Calu3 (cell line): ENCODE measurements around the gene ADH1C. TPM values are rescaled to one million over a fixed set of nuclear protein-coding genes. Genes with fewer than 3 reads are reported as not detected.
"Not testable (repeated sequence)": the region's sequence is repeated elsewhere in the genome, so short reads cannot be mapped to it uniquely, and the experiment has no call there.

ENCODE experiments used
- BruUV-seq: library from RNA; stranded (reverse); fragments of 400-500 nt; replicated peaks from 2 replicates; lab custom pipeline; 2021; lab: Mats Ljungman, UMichigan
- CTCF ChIA-PET: fragments of 300-600 bp; sonication (Branson Sonifier 250); formaldehyde crosslinking; loops from one replicate; lab custom pipeline; 2022; ENCODE audit warnings: antibody characterized with exemption; lab: Charles Lee
- DNase-seq: peaks from one replicate; pipeline ENCODE4 v3.0.0; 2022
- H3K27ac Mint-ChIP-seq: one replicate; pipeline ENCODE4 v1.8.0; 2022; ENCODE audit warnings: mixed read lengths; ENCODE audit not compliant: unreplicated experiment
- H3K27me3 Mint-ChIP-seq: one replicate; pipeline ENCODE4 v1.8.0; 2022; ENCODE audit warnings: mixed read lengths; ENCODE audit not compliant: unreplicated experiment
- H3K36me3 Mint-ChIP-seq: one replicate; pipeline ENCODE4 v1.8.0; 2022; ENCODE audit warnings: mild to moderate bottlenecking, moderate library complexity, mixed read lengths; ENCODE audit not compliant: insufficient read depth, unreplicated experiment
- H3K4me1 Mint-ChIP-seq: one replicate; pipeline ENCODE4 v1.8.0; 2022; ENCODE audit warnings: mild to moderate bottlenecking, low read depth, mixed read lengths; ENCODE audit not compliant: unreplicated experiment
- H3K4me3 Mint-ChIP-seq: one replicate; pipeline ENCODE4 v1.8.0; 2022; ENCODE audit warnings: mild to moderate bottlenecking, low read depth, moderate library complexity, mixed read lengths; ENCODE audit not compliant: unreplicated experiment
- H3K9me3 Mint-ChIP-seq: one replicate; pipeline ENCODE4 v1.8.0; 2022; ENCODE audit warnings: low read depth, mixed read lengths; ENCODE audit not compliant: unreplicated experiment
- intact Hi-C: fragments of 100-400 bp; cut with micrococcal nuclease; formaldehyde crosslinking; loops from one replicate; pipeline ENCODE4 v1.10.0; 2022; ENCODE audit not compliant: unreplicated experiment
- total RNA-seq: library from RNA; stranded (reverse); gene quantifications from 2 replicates; pipeline ENCODE4 v1.2.3, GENCODE V29; 2022
- TF ChIP-seq, protein P1 (sequence below): fragments of 200-600 bp; IDR thresholded peaks from one replicate; pipeline ENCODE4 v1.8.0; 2022; ENCODE audit warnings: antibody characterized with exemption; ENCODE audit not compliant: unreplicated experiment

The ADH1C gene
- total RNA-seq, 1 experiment from 2014 or later, result 5.8 TPM

DNA sequence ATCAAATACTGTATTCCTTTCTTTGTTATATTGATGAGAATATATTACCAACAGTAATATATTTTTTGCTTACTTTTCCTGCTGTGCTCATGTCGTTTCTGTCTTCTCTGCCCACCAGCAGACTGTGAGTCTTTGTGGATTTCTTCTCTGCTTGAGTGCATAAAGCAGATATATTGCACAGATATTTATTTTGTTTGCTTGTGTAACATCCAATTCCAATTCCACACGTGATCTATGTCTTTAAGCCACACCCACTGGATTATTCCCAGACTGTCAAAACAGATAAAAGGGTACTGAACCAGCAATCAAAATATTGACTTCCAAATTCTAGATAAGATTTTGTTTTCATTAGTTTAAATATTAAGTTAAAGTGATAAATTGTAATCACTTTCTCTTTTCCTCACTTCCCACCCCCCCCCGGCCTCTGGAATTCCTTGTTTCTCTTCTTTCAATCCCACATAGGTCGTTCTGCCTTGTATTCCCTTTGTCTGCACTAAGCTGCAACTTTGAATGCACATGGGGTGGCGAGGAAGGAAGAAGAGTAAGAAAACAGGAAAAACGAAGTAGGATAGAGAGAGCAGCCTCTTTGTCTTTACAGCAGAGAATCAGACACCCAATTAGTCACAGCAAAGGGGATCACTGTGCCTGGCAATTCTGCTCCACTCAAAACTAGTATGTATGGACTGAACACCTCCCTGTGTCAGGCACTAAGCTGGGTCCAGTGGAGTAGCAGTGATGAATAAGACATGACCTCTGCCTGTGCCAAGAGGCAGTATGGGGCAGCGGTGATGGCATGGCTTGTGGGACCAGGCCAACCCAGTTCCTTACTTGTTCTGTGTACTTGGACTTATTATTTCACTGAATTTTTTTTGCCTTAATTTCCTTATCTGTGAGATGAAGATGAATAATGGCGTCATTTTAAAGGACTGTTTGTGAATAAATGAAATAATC is 31.0 kb downstream of the ADH1C start, which contains the start of gene ADH1B:
TSS of gene ADH1B (minus strand) at position 161 of the 951 bp plus-strand sequence. CDS start at position 91, 70 bp downstream.
- BruUV-seq, result no TSS peak
- no peaks in the 10 kb centered on the region for H3K4me1 Mint-ChIP-seq
- intact Hi-C loops, result no loop called here
- DNase-seq, result no peak
- no peaks in the 10 kb centered on the region for H3K9me3 Mint-ChIP-seq
- no peak within 1 kb of the TSS for H3K4me3 Mint-ChIP-seq
- TF ChIP-seq, protein P1, sequence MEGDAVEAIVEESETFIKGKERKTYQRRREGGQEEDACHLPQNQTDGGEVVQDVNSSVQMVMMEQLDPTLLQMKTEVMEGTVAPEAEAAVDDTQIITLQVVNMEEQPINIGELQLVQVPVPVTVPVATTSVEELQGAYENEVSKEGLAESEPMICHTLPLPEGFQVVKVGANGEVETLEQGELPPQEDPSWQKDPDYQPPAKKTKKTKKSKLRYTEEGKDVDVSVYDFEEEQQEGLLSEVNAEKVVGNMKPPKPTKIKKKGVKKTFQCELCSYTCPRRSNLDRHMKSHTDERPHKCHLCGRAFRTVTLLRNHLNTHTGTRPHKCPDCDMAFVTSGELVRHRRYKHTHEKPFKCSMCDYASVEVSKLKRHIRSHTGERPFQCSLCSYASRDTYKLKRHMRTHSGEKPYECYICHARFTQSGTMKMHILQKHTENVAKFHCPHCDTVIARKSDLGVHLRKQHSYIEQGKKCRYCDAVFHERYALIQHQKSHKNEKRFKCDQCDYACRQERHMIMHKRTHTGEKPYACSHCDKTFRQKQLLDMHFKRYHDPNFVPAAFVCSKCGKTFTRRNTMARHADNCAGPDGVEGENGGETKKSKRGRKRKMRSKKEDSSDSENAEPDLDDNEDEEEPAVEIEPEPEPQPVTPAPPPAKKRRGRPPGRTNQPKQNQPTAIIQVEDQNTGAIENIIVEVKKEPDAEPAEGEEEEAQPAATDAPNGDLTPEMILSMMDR, result no peak
- no peaks in the 10 kb centered on the region for H3K36me3 Mint-ChIP-seq
- no peaks in the 10 kb centered on the region for H3K27me3 Mint-ChIP-seq
- no peak within 1 kb of the TSS for H3K27ac Mint-ChIP-seq
- CTCF ChIA-PET, result no interaction called here

DNA sequence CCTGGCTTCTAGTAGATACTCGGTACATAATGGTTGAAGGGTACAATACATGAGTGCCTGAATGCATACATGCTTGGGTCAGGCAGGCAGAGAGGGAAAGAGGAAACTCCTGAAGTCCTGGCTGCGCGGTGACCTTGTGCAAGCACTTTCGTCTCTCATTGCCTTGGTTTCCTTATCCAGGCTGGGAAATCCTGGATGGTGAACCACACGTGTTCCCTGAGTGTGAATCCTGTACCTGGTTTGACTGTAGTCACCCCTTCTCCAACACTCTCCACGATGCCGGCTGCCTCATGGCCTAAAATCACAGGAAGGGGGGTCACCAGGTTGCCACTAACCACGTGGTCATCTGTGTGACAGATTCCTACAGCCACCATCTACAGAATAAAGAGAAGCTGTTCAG is 34.7 kb downstream of the ADH1C start:
- H3K36me3 Mint-ChIP-seq, CTCF ChIA-PET, H3K27me3 Mint-ChIP-seq, H3K9me3 Mint-ChIP-seq, DNase-seq, BruUV-seq, intact Hi-C loops, H3K4me3 Mint-ChIP-seq, H3K4me1 Mint-ChIP-seq, H3K27ac Mint-ChIP-seq: not testable (repeated sequence)

DNA sequence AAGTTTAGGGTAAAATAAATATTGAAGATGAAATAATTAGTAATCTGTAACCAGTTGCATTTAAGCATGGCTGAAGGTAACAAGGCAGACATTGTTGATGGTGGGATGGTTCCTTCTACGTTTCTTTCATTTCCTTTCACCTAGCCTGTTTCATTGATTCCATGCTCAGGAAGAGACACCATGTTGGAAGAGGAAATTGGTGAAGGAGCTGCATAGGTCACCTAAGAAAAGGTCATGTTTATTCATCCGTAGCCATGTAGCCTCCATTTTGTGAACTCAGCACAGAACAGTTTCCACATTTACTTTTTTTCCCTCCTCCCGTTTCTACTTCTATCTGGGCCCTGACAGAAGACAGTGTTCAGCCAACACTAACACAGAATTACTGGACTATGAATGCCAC is 35.2 kb downstream of the ADH1C start:
- Mint-ChIP-seq H3K27ac (no peak overlapping the region), H3K4me1 (no peaks in the 10 kb centered on the region), H3K36me3 (no peaks in the 10 kb centered on the region), H3K4me3 (no peak overlapping the region), H3K27me3 (no peaks in the 10 kb centered on the region), H3K9me3 (no peaks in the 10 kb centered on the region)
- no TSS peak for BruUV-seq
- intact Hi-C loops, result no loop called here
- CTCF ChIA-PET, result no interaction called here
- DNase-seq, result no peak
- TF ChIP-seq, protein P1, result no peak

DNA sequence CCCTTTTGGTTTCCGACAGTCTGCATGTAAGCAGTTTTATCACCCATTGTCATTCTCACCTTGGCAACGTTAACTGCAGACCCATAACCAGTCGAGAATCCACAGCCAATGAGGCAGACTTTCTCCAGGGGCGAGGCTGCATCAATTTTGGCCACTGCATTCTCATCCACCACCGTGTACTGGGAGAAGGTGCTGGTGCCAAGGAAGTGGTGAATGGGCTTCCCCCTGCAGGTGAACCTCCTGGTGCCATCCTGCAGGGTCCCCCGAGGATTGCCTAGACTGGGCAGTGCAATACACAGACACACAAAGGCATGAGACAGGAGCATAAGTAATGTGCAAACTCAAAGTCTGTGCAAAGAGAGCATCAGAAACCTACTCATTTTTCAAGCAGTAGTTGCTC is 36.7 kb downstream of the ADH1C start:
- TF ChIP-seq, protein P1, result no peak
- BruUV-seq, result no TSS peak
- no peak overlapping the region for H3K27ac Mint-ChIP-seq
- no peaks in the 10 kb centered on the region for H3K9me3 Mint-ChIP-seq
- H3K4me3 Mint-ChIP-seq, result no peak overlapping the region
- H3K4me1 Mint-ChIP-seq, result no peaks in the 10 kb centered on the region
- no peak for DNase-seq
- H3K36me3 Mint-ChIP-seq, result no peaks in the 10 kb centered on the region
- intact Hi-C loops, result no loop called here
- CTCF ChIA-PET, result no interaction called here
- no peaks in the 10 kb centered on the region for H3K27me3 Mint-ChIP-seq

DNA sequence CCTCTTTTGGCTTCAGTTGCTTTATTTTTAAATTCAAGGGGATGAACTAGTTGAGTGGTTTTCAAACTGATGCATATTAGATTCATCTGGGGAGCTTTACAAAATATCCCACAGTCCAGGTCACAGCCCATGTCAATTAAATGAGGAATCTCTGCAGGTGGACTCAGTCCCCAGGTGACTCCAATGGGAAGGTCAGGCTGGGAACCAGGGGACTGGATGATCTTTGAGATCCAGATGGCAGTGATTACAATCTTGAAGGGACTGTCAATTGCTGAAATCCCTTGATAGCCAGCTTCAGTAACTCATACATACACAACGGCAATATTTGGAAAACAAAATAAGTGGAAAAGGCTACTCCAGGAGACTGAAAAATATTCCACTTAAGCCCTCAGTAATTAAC is 38.3 kb downstream of the ADH1C start:
- intact Hi-C loops, result no loop called here
- DNase-seq, result no peak
- CTCF ChIA-PET, result no interaction called here
- H3K4me1 Mint-ChIP-seq, result no peaks in the 10 kb centered on the region
- TF ChIP-seq, protein P1, result no peak
- H3K36me3 Mint-ChIP-seq, result no peaks in the 10 kb centered on the region
- no peak overlapping the region for H3K4me3 Mint-ChIP-seq
- no TSS peak for BruUV-seq
- no peaks in the 10 kb centered on the region for H3K9me3 Mint-ChIP-seq
- H3K27ac Mint-ChIP-seq, result no peak overlapping the region
- H3K27me3 Mint-ChIP-seq, result no peaks in the 10 kb centered on the region
